GM20431 (cell line): ENCODE results near the gene TBC1D8B.

Source experiments
- in situ Hi-C: fragments of 300-500 bp; cut with MseI, MboI; formaldehyde crosslinking; loops from one replicate; pipeline ENCODE4 v1.15.0; 2020; ENCODE audit warnings: low sequenced_read_pairs; ENCODE audit not compliant: unreplicated experiment

Gene TBC1D8B

GRCh38 chrX:106894978-106895452 lies 92.5 kb downstream of the TBC1D8B start:
- in situ Hi-C loops: no loop called here

GRCh38 chrX:106897259-106897658 lies 94.8 kb downstream of the TBC1D8B start:
- in situ Hi-C loops: no loop called here

GRCh38 chrX:106898462-106898861 lies 96.0 kb downstream of the TBC1D8B start:
- in situ Hi-C loops: no loop called here

- in situ Hi-C loops: no loop called here
Measured at GRCh38 chrX:106899276-106899675, 96.8 kb downstream of the TBC1D8B start.

- in situ Hi-C loops: no loop called here
Measured at GRCh38 chrX:106899841-106900240, 97.4 kb downstream of the TBC1D8B start.

- in situ Hi-C loops: no loop called here
Measured at GRCh38 chrX:106901341-106901740, 98.9 kb downstream of the TBC1D8B start.

- in situ Hi-C loops: no loop called here
Measured at GRCh38 chrX:106901781-106902219, 99.3 kb downstream of the TBC1D8B start.

GRCh38 chrX:106902684-106903083 lies 100.2 kb downstream of the TBC1D8B start:
- in situ Hi-C loops: no loop called here

- in situ Hi-C loops: no loop called here
Measured at GRCh38 chrX:106903291-106903824, 100.9 kb downstream of the TBC1D8B start, which contains the start of gene RIPPLY1. RIPPLY1 (minus strand) TSS chrX:106903341; CDS start chrX:106903287, 54 bp downstream.

GRCh38 chrX:106903856-106904528 lies 101.5 kb downstream of the TBC1D8B start:
- in situ Hi-C loops: no loop called here

GRCh38 chrX:106905064-106905708 lies 102.7 kb downstream of the TBC1D8B start:
- in situ Hi-C loops: no loop called here

GRCh38 chrX:106906361-106906760 lies 103.9 kb downstream of the TBC1D8B start:
- in situ Hi-C loops: no loop called here

GRCh38 chrX:106912864-106913263 lies 110.4 kb downstream of the TBC1D8B start:
- in situ Hi-C loops: no loop called here

GRCh38 chrX:106917830-106918500 lies 115.5 kb downstream of the TBC1D8B start:
- in situ Hi-C loops: no loop called here

- in situ Hi-C loops: no loop called here
Measured at GRCh38 chrX:106919932-106920452, 117.5 kb downstream of the TBC1D8B start, which contains the start of gene CLDN2. CLDN2 (plus strand) TSS chrX:106920402; CDS start chrX:106928229, 7,827 bp downstream.

GRCh38 chrX:106921637-106922036 lies 119.2 kb downstream of the TBC1D8B start:
- in situ Hi-C loops: no loop called here
